Endothelial cell of umbilical vein (primary cell): ENCODE data around the gene FAM222A.

Experiments
- EZH2 ChIP-seq: IDR thresholded peaks from 2 replicates; pipeline ENCODE4 v1.6.1; 2012; ENCODE audit warnings: borderline replicate concordance, low read depth, mild to moderate bottlenecking, moderate library complexity, low read length, inconsistent platforms; ENCODE audit not compliant: severe bottlenecking
- GATA2 ChIP-seq: IDR thresholded peaks from 2 replicates; pipeline ENCODE4 v1.7.0; 2011; ENCODE audit warnings: low read depth, mild to moderate bottlenecking, moderate library complexity, mixed read lengths, low read length; ENCODE audit not compliant: insufficient read length, insufficient read depth
- JUN ChIP-seq: IDR thresholded peaks from 2 replicates; pipeline ENCODE4 v1.6.1; 2011; ENCODE audit warnings: borderline replicate concordance, low read depth; ENCODE audit not compliant: insufficient read length, insufficient read depth
- MYC ChIP-seq: IDR thresholded peaks from one replicate; pipeline ENCODE4 v1.6.1; 2011; ENCODE audit warnings: mild to moderate bottlenecking, low read depth, low read length
- POLR2A ChIP-seq: IDR thresholded peaks from 2 replicates; pipeline ENCODE4 v1.6.1; 2012; ENCODE audit warnings: low read depth, mild to moderate bottlenecking, control low read depth, low read length
- POLR2AphosphoS5 ChIP-seq: IDR thresholded peaks from 2 replicates; pipeline ENCODE4 v1.6.1; 2012; ENCODE audit warnings: low read depth, mild to moderate bottlenecking, control low read depth, low read length, moderate library complexity; ENCODE audit not compliant: insufficient read depth
- TF ChIP-seq, protein P1 (sequence below), 2 donors: IDR thresholded peaks; 1 replicate in 1 of 2; 2 replicates in 1 of 2; pipeline ENCODE4 v1.5.1; 2011; ENCODE audit warnings: low read length in 2 of 2, mild to moderate bottlenecking in 2 of 2, moderate library complexity in 2 of 2, control low read depth in 1 of 2, inconsistent platforms in 1 of 2, low read depth in 1 of 2; ENCODE audit not compliant: insufficient read depth in 1 of 2; ENCODE audit errors: extremely low read depth in 1 of 2
- TF ChIP-seq, protein P2 (sequence below): IDR thresholded peaks from 2 replicates; pipeline ENCODE4 v1.6.1; 2011; ENCODE audit not compliant: insufficient read depth, insufficient read length

DNA sequence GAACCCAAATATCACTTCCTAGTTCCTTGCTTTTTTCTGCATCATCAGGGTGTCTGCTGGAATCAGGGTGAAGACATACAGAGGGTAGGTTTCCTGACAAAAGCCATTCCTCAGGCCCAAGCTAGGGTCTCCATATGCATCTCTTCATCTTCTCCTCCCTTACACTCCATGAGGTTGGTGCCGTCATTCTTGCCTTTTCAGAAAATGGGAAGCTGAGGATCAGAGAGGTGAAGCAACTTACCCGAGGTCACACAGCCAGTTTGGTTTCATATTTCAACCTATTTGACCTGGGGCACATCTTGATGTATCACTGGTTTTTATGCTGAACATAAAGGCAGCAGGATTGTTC is 7.3 kb upstream of the FAM222A start:
- TF ChIP-seq EZH2 (no peak), POLR2AphosphoS5 (no peak), POLR2A (no peak), GATA2 (no peak), JUN (no peak), MYC (no peak)
- TF ChIP-seq, protein P1, sequence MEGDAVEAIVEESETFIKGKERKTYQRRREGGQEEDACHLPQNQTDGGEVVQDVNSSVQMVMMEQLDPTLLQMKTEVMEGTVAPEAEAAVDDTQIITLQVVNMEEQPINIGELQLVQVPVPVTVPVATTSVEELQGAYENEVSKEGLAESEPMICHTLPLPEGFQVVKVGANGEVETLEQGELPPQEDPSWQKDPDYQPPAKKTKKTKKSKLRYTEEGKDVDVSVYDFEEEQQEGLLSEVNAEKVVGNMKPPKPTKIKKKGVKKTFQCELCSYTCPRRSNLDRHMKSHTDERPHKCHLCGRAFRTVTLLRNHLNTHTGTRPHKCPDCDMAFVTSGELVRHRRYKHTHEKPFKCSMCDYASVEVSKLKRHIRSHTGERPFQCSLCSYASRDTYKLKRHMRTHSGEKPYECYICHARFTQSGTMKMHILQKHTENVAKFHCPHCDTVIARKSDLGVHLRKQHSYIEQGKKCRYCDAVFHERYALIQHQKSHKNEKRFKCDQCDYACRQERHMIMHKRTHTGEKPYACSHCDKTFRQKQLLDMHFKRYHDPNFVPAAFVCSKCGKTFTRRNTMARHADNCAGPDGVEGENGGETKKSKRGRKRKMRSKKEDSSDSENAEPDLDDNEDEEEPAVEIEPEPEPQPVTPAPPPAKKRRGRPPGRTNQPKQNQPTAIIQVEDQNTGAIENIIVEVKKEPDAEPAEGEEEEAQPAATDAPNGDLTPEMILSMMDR (IDR thresholded peaks at IDR 0.05; ENCODE audit: extremely low read depth in 1 of 2, insufficient read depth in 1 of 2, low read depth in 1 of 2, low read length in 2 of 2): no peak
- TF ChIP-seq, protein P2, sequence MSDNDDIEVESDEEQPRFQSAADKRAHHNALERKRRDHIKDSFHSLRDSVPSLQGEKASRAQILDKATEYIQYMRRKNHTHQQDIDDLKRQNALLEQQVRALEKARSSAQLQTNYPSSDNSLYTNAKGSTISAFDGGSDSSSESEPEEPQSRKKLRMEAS: no peak
